IMR-90 (cell line): ENCODE data around the gene NAGPA. TPM values are rescaled to one million over a fixed set of nuclear protein-coding genes. Genes with fewer than 3 reads are reported as not detected.

Experiments
- ATAC-seq: fragments of 200-7000 bp; cut with Tn5 transposase; 2 replicates; pipeline ENCODE4 v1.9.1; 2020; ENCODE audit warnings: low read depth, mild to moderate bottlenecking, moderate library complexity
- BruUV-seq: library from RNA; stranded (reverse); fragments of 400-500 nt; replicated peaks from 2 replicates; lab custom pipeline; 2021; lab: Mats Ljungman, UMichigan
- CTCF ChIA-PET: fragments of 300-600 bp; formaldehyde crosslinking; extraction: SDS; loops from one replicate; lab custom pipeline; 2021; ENCODE audit warnings: antibody characterized with exemption; lab: Yijun Ruan, JAX
- POLR2A ChIA-PET: fragments of 300-600 bp; sonication (Branson Sonifier 250); formaldehyde crosslinking; loops from one replicate; lab custom pipeline; 2022; ENCODE audit warnings: antibody characterized with exemption; ENCODE audit not compliant: unreplicated experiment; lab: Charles Lee
- DNase-seq: peaks from one replicate; pipeline ENCODE4 v3.0.0; 2013
- H2AFZ ChIP-seq: replicated peaks from 2 replicates; pipeline ENCODE3; 2013; ENCODE audit warnings: low read length, mild to moderate bottlenecking; ENCODE audit not compliant: poor library complexity
- H2AK5ac ChIP-seq: 2 replicates; pipeline ENCODE4 v1.6.1; 2013; ENCODE audit warnings: low read depth, low read length, inconsistent platforms
- H2AK9ac ChIP-seq: replicated peaks from 2 replicates; pipeline ENCODE3; 2013; ENCODE audit warnings: mild to moderate bottlenecking, low read depth, low read length, moderate library complexity; ENCODE audit not compliant: poor library complexity
- H2BK120ac ChIP-seq: 2 replicates; pipeline ENCODE4 v1.6.1; 2013; ENCODE audit warnings: low read depth, low read length, inconsistent platforms
- H2BK15ac ChIP-seq: 3 replicates; pipeline ENCODE4 v1.6.1; 2013; ENCODE audit warnings: low read depth, low read length, inconsistent platforms
- H2BK20ac ChIP-seq: 2 replicates; pipeline ENCODE4 v1.6.1; 2013; ENCODE audit warnings: low read depth, mild to moderate bottlenecking, inconsistent platforms, low read length, moderate library complexity
- H2BK5ac ChIP-seq: 2 replicates; pipeline ENCODE4 v1.6.1; 2013; ENCODE audit warnings: mild to moderate bottlenecking, low read depth, low read length, inconsistent platforms; ENCODE audit not compliant: poor library complexity, severe bottlenecking
- H3K14ac ChIP-seq: replicated peaks from 2 replicates; pipeline ENCODE4 v1.6.1; 2013; ENCODE audit warnings: low read depth, low read length, inconsistent platforms
- H3K18ac ChIP-seq: 2 replicates; pipeline ENCODE4 v1.6.1; 2013; ENCODE audit warnings: low read depth, low read length, control low read depth
- H3K23ac ChIP-seq: 2 replicates; pipeline ENCODE4 v1.6.1; 2013; ENCODE audit warnings: low read depth, low read length, inconsistent platforms
- H3K27ac ChIP-seq: 2 replicates; pipeline ENCODE4 v1.5.1; 2013; ENCODE audit warnings: mild to moderate bottlenecking, control low read depth, low read length; ENCODE audit not compliant: insufficient read depth
- H3K27me3 ChIP-seq: 2 replicates; pipeline ENCODE4 v1.6.1; 2013; ENCODE audit warnings: low read length; ENCODE audit not compliant: control insufficient read depth, insufficient read depth
- H3K36me3 ChIP-seq: 2 replicates; pipeline ENCODE4 v1.6.1; 2013; ENCODE audit warnings: low read length, mixed read lengths; ENCODE audit not compliant: control insufficient read depth, insufficient read depth
- H3K4ac ChIP-seq: 2 replicates; pipeline ENCODE4 v1.6.1; 2013; ENCODE audit warnings: low read depth, low read length, inconsistent platforms
- H3K4me1 ChIP-seq: 2 replicates; pipeline ENCODE4 v1.6.1; 2013; ENCODE audit warnings: low read length, mixed read lengths; ENCODE audit not compliant: control insufficient read depth, insufficient read depth
- H3K4me2 ChIP-seq: 2 replicates; pipeline ENCODE4 v1.6.1; 2013; ENCODE audit warnings: low read depth, mild to moderate bottlenecking, control low read depth, low read length, moderate library complexity
- H3K4me3 ChIP-seq: 2 replicates; pipeline ENCODE4 v1.5.1; 2013; ENCODE audit warnings: low read depth, mild to moderate bottlenecking, control low read depth, low read length, moderate library complexity; ENCODE audit not compliant: insufficient read depth
- H3K56ac ChIP-seq: 2 replicates; pipeline ENCODE4 v1.6.1; 2013; ENCODE audit warnings: low read length, inconsistent platforms; ENCODE audit not compliant: insufficient read depth; ENCODE audit errors: extremely low read depth
- H3K79me1 ChIP-seq, 2 experiments: 2 replicates each; pipeline ENCODE4 v1.6.1; 2013; ENCODE audit warnings: low read length in 2 of 2, inconsistent platforms in 1 of 2, low read depth in 1 of 2
- H3K9ac ChIP-seq: 2 replicates; pipeline ENCODE4 v1.6.1; 2013; ENCODE audit warnings: low read depth, low read length, control low read depth
- H3K9me1 ChIP-seq: 2 replicates; pipeline ENCODE4 v1.6.1; 2013; ENCODE audit warnings: low read length, inconsistent platforms; ENCODE audit not compliant: insufficient read depth
- H3K9me3 ChIP-seq: 2 replicates; pipeline ENCODE4 v1.6.1; 2013; ENCODE audit warnings: low read length; ENCODE audit not compliant: control insufficient read depth, insufficient read depth
- H4K20me1 ChIP-seq: 2 replicates; pipeline ENCODE4 v1.6.1; 2013; ENCODE audit warnings: low read length, inconsistent platforms; ENCODE audit not compliant: insufficient read depth
- H4K5ac ChIP-seq: 2 replicates; pipeline ENCODE4 v1.6.1; 2013; ENCODE audit warnings: mild to moderate bottlenecking, low read depth, low read length, control low read depth
- H4K8ac ChIP-seq, 2 experiments: 2 replicates each; pipeline ENCODE4 v1.6.1; 2013; ENCODE audit warnings: low read depth in 2 of 2, low read length in 2 of 2, control low read depth in 1 of 2, inconsistent platforms in 1 of 2
- H4K91ac ChIP-seq: 2 replicates; pipeline ENCODE4 v1.6.1; 2013; ENCODE audit warnings: low read depth, low read length, inconsistent platforms; ENCODE audit not compliant: insufficient read depth
- BHLHE40 ChIP-seq: fragments of 150-350 bp; IDR thresholded peaks from 2 replicates; pipeline ENCODE4 v1.6.1; 2016; ENCODE audit warnings: mild to moderate bottlenecking, low read depth, low read length
- CEBPB ChIP-seq: IDR thresholded peaks from 2 replicates; pipeline ENCODE4 v1.6.1; 2012; ENCODE audit warnings: low read depth, low read length, improper control_type of control experiment
- CHD1 ChIP-seq: IDR thresholded peaks from 2 replicates; pipeline ENCODE4 v1.6.1; 2012; ENCODE audit warnings: low read depth, low read length, improper control_type of control experiment
- FOS ChIP-seq: fragments of 150-350 bp; IDR thresholded peaks from 2 replicates; pipeline ENCODE4 v1.6.1; 2016; ENCODE audit warnings: low read depth, low read length
- MAFK ChIP-seq: IDR thresholded peaks from 2 replicates; pipeline ENCODE4 v1.6.1; 2012; ENCODE audit warnings: low read depth, low read length, improper control_type of control experiment
- MAZ ChIP-seq: IDR thresholded peaks from 2 replicates; pipeline ENCODE4 v1.6.1; 2012; ENCODE audit warnings: low read depth, mild to moderate bottlenecking, low read length, improper control_type of control experiment, moderate library complexity, borderline replicate concordance
- MXI1 ChIP-seq: IDR thresholded peaks from 2 replicates; pipeline ENCODE4 v1.6.1; 2012; ENCODE audit warnings: low read depth, mild to moderate bottlenecking, low read length, moderate library complexity, borderline replicate concordance
- NFE2L2 ChIP-seq: fragments of 150-350 bp; IDR thresholded peaks from 2 replicates; pipeline ENCODE4 v1.6.1; 2016; ENCODE audit warnings: low read depth, mild to moderate bottlenecking, low read length
- POLR2A ChIP-seq: IDR thresholded peaks from 2 replicates; pipeline ENCODE4 v1.6.1; 2012; ENCODE audit warnings: mild to moderate bottlenecking, low read depth, low read length
- RAD21 ChIP-seq: IDR thresholded peaks from 2 replicates; pipeline ENCODE4 v1.6.1; 2012; ENCODE audit warnings: low read length, improper control_type of control experiment
- RCOR1 ChIP-seq: IDR thresholded peaks from 2 replicates; pipeline ENCODE4 v1.6.1; 2012; ENCODE audit warnings: mild to moderate bottlenecking, low read length, improper control_type of control experiment; ENCODE audit not compliant: insufficient replicate concordance
- RFX5 ChIP-seq: IDR thresholded peaks from 2 replicates; pipeline ENCODE4 v1.8.0; 2012; ENCODE audit warnings: low read depth, mild to moderate bottlenecking, low read length, moderate library complexity
- SMC3 ChIP-seq: fragments of 150-350 bp; IDR thresholded peaks from 2 replicates; pipeline ENCODE4 v1.6.1; 2016; ENCODE audit warnings: low read depth, mild to moderate bottlenecking, antibody characterized with exemption, low read length, moderate library complexity
- WGBS, 2 experiments: methylation state at CpG; one replicate each; pipeline versions ENCODE4 v1.1.5 to v1.1.7; 2013; ENCODE audit warnings: missing lambda C conversion rate in 2 of 2; ENCODE audit not compliant: insufficient read length in 1 of 2; ENCODE audit errors: extremely low coverage in 2 of 2; 5-methylcytosine and 5-hydroxymethylcytosine counted together
- dilution Hi-C: fragments of 300-500 bp; cut with HindIII; formaldehyde crosslinking; loops from one replicate; pipeline ENCODE4 v1.14.3; 2018; ENCODE audit warnings: low sequenced_read_pairs; ENCODE audit not compliant: unreplicated experiment
- in situ Hi-C: fragments of 300-500 bp; cut with MboI; formaldehyde crosslinking; loops from 3 replicates; pipeline ENCODE4 v1.14.3; 2019; ENCODE audit warnings: low sequenced_read_pairs, inconsistent platforms, mixed read lengths
- intact Hi-C: fragments of 100-400 bp; cut with micrococcal nuclease; formaldehyde crosslinking; loops from 2 replicates; pipeline ENCODE4 v1.10.0; 2022
- polyA plus RNA-seq, 3 experiments: library from polyadenylated mRNA; depleted of rRNA; stranded (reverse); fragments of >200 nt; gene quantifications; 2 replicates each; pipeline ENCODE4 v1.2.3, GENCODE V29; 2012; ENCODE audit warnings: low replicate concordance in 1 of 3
- total RNA-seq: library from RNA; depleted of rRNA; stranded (reverse); fragments of >200 nt; gene quantifications from 2 replicates; pipeline ENCODE4 v1.2.3, GENCODE V29; 2012
- TF ChIP-seq, protein P1 (sequence below): conservative IDR thresholded peaks from 2 replicates; pipeline ENCODE4 v1.5.1; 2012; ENCODE audit warnings: mild to moderate bottlenecking, low read depth, low read length, improper control_type of control experiment
- TF ChIP-seq, protein P2 (sequence below): fragments of 150-350 bp; IDR thresholded peaks from 2 replicates; pipeline ENCODE4 v1.6.1; 2016; ENCODE audit warnings: low read depth, mild to moderate bottlenecking, low read length, moderate library complexity, borderline replicate concordance

NAGPA gene
- total and polyA plus RNA-seq, 2 of the 4 experiments (the other 2 are of a cell fraction), result 6.5 to 12.2 TPM

DNA sequence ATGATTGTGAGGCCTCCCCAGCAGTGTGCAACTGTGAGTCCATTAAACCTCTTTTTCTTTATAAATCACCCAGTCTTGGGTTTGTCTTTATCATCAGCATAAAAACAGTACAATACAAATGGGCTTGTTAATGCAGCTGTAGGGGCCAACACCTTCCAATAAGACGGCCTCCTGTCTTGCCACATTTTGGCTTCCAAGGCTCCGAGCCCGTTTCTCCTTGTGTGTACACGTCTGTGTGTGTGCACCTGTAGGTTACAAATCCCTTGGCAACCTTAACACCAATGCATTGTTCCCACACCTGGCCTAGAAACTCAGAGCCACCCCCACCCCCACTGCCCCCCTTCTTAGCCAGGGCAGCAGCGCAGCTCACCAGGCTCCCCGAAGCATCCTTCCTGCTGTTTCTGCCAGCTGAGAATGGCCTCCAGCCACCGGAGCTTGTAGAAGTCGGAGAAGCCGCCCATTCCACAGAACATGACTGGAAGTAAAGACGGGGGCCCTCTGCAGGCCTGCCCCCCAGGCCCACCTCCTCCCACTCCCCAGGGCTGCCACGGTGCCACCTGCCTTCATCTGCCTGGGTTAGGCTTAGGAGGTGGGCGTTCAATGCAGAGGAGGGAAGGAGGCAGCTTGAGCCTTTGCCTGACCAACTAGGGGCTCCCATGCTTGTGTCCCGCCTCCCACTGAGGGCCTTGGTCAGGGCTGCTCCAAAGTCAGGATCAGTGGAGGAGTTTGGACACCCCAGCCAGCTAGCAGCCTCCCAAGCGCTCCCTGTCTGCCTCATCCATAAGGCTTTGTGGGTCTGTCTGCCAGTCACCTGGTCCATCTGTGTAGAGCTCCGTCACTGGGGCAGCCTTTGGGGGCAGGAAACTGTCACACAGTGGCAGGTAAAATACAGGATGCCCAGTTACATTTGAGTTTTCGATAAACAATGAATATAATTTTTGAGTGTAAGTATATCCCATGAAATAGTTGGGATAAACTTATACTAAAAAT is 21.4 kb upstream of the NAGPA start:
- Histone ChIP-seq H2BK15ac (no peak overlapping the region), H3K18ac (no peak overlapping the region), H2AK5ac (no peak overlapping the region), H3K27ac (no peak overlapping the region), H3K27me3 (no peaks in the 10 kb centered on the region; the same call in none of the 2 replicates), H3K36me3 (no peaks in the 10 kb centered on the region), H3K4ac (no peak overlapping the region), H3K9ac (no peak overlapping the region), H3K4me2 (no peak overlapping the region), H3K4me1 (no peaks in the 10 kb centered on the region), H3K56ac (no peak overlapping the region), H4K8ac (no peak overlapping the region), H2AFZ (no peak overlapping the region), H3K9me3 (no peaks in the 10 kb centered on the region), H2BK120ac (no peak overlapping the region), H3K23ac (no peak overlapping the region), H2BK20ac (no peak overlapping the region), H2AK9ac (no peak overlapping the region), H3K9me1 (no peaks in the 10 kb centered on the region), H2BK5ac (no peak overlapping the region), H3K79me1 (no peaks in the 10 kb centered on the region), H4K20me1 (no peaks in the 10 kb centered on the region), H3K14ac (no peak overlapping the region), H3K4me3 (no peak overlapping the region), H4K91ac (no peak overlapping the region), H4K5ac (no peak overlapping the region)
- 83% methylated on average over 2 of the region's 16 CpGs; no CpG with 5 or more reads in 1 of the 2 experiments for WGBS, 2 experiments
- in situ Hi-C loops (no loop called here), intact Hi-C loops (no loop called here), dilution Hi-C loops (no loop called here)
- ChIA-PET CTCF (no interaction called here), POLR2A (no interaction called here)
- no TSS peak for BruUV-seq
- ATAC-seq, result no peak
- DNase-seq, result no peak
- TF ChIP-seq RAD21, result no peak
- TF ChIP-seq MAFK, result no peak
- no peak for TF ChIP-seq SMC3
- TF ChIP-seq RCOR1, result no peak
- TF ChIP-seq, protein P1, sequence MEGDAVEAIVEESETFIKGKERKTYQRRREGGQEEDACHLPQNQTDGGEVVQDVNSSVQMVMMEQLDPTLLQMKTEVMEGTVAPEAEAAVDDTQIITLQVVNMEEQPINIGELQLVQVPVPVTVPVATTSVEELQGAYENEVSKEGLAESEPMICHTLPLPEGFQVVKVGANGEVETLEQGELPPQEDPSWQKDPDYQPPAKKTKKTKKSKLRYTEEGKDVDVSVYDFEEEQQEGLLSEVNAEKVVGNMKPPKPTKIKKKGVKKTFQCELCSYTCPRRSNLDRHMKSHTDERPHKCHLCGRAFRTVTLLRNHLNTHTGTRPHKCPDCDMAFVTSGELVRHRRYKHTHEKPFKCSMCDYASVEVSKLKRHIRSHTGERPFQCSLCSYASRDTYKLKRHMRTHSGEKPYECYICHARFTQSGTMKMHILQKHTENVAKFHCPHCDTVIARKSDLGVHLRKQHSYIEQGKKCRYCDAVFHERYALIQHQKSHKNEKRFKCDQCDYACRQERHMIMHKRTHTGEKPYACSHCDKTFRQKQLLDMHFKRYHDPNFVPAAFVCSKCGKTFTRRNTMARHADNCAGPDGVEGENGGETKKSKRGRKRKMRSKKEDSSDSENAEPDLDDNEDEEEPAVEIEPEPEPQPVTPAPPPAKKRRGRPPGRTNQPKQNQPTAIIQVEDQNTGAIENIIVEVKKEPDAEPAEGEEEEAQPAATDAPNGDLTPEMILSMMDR, result no peak
- TF ChIP-seq MXI1, result no peak
- no peak for TF ChIP-seq CEBPB
- no peak for TF ChIP-seq CHD1
- TF ChIP-seq, protein P2, sequence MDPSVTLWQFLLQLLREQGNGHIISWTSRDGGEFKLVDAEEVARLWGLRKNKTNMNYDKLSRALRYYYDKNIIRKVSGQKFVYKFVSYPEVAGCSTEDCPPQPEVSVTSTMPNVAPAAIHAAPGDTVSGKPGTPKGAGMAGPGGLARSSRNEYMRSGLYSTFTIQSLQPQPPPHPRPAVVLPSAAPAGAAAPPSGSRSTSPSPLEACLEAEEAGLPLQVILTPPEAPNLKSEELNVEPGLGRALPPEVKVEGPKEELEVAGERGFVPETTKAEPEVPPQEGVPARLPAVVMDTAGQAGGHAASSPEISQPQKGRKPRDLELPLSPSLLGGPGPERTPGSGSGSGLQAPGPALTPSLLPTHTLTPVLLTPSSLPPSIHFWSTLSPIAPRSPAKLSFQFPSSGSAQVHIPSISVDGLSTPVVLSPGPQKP, result no peak
- no peak for TF ChIP-seq MAZ
- no peak for TF ChIP-seq NFE2L2
- TF ChIP-seq BHLHE40, result no peak
- TF ChIP-seq RFX5, result no peak
- TF ChIP-seq FOS, result no peak
- no peak for TF ChIP-seq POLR2A
